Measurements from ENCODE around the gene ALB. TPM values are rescaled to one million over a fixed set of nuclear protein-coding genes. Genes with fewer than 3 reads are reported as not detected.

The ALB gene
- total RNA-seq, 1 donor from 2014 or later: not detected

DNA sequence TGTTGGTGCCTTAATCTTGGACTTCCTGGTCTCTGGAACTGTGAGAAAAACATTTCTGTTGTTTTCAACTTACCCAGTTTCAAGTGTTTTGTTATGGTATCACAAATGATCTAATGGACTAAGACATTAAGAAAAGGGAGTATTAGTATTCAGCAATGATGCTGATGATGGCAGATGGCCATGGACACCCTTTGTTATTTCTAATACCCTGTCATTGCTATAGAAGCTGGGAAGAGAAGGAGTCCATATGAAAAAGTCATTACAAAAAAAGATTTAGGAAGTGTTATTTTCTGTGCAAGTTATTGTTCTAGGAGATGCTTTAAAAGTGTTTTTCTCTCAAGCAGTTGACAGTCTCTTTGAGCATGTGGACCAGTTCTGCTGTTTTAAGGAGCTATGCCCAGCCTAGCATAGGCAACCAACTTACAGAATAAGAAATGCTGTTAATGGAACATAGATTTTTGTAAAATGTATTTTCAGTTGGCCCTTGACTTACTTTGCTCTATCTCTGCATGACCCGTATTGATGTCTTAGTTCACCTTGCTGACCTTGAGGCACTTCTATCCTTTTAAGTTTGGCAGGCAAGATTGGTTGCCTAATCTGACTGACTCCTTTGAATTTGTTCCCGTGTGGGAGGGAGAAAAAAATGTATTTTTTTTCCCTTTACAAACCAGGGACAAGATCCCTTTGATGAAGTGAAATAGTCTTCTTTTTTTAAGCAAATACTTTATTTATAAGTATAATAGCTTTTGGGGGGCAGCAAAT lies 25.9 kb downstream of the ALB start:
- intact Hi-C loops (cut with micrococcal nuclease): no loop called here

DNA sequence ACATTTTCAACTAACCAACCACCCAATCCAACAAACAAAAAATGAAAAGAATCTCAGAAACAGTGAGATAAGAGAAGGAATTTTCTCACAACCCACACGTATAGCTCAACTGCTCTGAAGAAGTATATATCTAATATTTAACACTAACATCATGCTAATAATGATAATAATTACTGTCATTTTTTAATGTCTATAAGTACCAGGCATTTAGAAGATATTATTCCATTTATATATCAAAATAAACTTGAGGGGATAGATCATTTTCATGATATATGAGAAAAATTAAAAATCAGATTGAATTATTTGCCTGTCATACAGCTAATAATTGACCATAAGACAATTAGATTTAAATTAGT lies 27.7 kb downstream of the ALB start:
- intact Hi-C loops (cut with micrococcal nuclease): no loop called here

DNA sequence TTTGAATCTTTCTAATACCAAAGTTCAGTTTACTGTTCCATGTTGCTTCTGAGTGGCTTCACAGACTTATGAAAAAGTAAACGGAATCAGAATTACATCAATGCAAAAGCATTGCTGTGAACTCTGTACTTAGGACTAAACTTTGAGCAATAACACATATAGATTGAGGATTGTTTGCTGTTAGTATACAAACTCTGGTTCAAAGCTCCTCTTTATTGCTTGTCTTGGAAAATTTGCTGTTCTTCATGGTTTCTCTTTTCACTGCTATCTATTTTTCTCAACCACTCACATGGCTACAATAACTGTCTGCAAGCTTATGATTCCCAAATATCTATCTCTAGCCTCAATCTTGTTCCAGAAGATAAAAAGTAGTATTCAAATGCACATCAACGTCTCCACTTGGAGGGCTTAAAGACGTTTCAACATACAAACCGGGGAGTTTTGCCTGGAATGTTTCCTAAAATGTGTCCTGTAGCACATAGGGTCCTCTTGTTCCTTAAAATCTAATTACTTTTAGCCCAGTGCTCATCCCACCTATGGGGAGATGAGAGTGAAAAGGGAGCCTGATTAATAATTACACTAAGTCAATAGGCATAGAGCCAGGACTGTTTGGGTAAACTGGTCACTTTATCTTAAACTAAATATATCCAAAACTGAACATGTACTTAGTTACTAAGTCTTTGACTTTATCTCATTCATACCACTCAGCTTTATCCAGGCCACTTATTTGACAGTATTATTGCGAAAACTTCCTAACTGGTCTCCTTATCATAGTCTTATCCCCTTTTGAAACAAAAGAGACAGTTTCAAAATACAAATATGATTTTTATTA lies 28.3 kb downstream of the ALB start:
- intact Hi-C loops (cut with micrococcal nuclease): no loop called here

DNA sequence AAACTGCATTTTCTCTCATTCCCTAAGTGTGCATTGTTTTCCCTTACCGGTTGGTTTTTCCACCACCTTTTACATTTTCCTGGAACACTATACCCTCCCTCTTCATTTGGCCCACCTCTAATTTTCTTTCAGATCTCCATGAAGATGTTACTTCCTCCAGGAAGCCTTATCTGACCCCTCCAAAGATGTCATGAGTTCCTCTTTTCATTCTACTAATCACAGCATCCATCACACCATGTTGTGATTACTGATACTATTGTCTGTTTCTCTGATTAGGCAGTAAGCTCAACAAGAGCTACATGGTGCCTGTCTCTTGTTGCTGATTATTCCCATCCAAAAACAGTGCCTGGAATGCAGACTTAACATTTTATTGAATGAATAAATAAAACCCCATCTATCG lies 29.1 kb downstream of the ALB start:
- intact Hi-C loops (cut with micrococcal nuclease): no loop called here

DNA sequence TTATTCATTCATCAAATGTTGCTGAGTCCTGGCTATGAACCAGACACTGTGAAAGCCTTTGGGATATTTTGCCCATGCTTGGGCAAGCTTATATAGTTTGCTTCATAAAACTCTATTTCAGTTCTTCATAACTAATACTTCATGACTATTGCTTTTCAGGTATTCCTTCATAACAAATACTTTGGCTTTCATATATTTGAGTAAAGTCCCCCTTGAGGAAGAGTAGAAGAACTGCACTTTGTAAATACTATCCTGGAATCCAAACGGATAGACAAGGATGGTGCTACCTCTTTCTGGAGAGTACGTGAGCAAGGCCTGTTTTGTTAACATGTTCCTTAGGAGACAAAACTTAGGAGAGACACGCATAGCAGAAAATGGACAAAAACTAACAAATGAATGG lies 30.2 kb downstream of the ALB start:
- intact Hi-C loops (cut with micrococcal nuclease): no loop called here

DNA sequence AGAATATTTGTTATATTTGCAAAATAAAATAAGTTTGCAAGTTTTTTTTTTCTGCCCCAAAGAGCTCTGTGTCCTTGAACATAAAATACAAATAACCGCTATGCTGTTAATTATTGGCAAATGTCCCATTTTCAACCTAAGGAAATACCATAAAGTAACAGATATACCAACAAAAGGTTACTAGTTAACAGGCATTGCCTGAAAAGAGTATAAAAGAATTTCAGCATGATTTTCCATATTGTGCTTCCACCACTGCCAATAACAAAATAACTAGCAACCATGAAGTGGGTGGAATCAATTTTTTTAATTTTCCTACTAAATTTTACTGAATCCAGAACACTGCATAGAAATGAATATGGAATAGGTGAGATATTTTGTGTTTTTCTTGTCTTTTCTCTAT lies 31.9 kb downstream of the ALB start, which contains the start of gene AFP:
Gene AFP (plus strand): TSS at position 238 of the 400 bp plus-strand sequence. CDS start 42 bp downstream, at position 280.
- intact Hi-C loops (cut with micrococcal nuclease): no loop called here

DNA sequence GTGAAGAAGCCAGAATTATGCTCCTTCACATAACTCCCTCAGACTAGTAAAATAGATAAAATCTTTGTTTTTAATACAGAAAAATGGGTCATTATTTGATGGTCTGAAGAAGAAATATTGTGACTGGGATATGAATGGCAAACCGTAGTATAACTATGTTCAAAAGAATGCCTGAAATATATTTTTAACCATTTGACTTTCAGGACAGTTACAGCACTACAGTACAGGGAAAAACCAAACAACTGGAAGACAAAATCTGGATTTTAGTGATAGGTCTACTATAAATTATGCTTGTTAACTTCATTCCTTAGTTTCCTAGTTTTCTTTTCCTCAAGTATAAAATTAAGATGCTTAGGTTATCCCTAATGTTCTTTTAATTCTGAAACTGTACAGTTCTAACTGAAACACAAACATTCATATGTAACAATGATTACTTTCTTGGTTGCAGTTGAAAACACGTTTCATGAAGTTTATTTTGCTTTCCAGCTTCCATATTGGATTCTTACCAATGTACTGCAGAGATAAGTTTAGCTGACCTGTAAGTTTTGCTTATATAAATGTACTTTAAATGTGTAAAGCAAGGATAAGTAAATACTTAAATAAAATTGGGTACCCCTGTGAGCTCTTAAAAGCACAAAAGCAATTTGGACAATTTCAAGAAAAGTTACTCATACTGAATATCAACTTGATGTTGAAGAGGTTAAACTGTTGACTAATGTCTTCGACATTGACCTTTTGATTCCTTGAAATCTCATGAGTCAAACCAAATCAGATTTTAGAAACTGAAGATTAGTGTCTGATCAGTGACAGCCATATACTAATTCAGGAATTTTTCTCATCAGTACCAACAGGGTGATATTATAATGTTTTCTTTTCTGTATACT lies 32.8 kb downstream of the ALB start:
- intact Hi-C loops (cut with micrococcal nuclease): no loop called here

DNA sequence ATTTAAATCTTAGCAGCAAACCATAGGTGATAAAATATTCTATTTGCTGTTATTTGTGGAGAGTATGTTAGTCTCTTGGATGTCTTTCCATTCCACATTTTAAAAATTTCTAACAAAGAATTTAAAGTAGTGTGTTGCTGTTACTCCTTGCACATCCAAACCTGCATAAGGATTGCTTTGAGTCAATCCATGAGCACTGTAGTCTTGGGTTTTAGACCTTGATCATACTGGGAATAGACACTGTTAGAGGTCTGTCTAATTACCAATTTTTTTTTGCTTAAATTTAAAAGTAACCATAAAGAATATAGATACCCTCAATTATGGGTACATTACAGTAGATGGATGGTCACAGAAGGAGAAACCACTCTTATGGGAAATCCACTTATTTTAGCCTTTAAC lies 33.5 kb downstream of the ALB start:
- intact Hi-C loops (cut with micrococcal nuclease): no loop called here

DNA sequence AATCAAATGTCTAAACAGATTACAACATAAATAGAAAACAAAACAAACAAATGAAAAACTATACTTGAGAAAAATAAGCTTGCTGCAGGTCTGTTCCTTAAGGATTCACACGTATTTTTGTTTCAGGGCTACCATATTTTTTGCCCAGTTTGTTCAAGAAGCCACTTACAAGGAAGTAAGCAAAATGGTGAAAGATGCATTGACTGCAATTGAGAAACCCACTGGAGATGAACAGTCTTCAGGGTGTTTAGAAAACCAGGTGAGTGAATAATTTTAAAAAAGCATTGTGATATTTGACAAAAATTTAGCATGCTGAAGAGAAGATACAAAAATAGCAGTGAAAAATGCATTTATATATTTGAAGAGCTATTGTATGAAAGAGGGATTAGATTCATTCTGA lies 34.0 kb downstream of the ALB start:
- intact Hi-C loops (cut with micrococcal nuclease): no loop called here

DNA sequence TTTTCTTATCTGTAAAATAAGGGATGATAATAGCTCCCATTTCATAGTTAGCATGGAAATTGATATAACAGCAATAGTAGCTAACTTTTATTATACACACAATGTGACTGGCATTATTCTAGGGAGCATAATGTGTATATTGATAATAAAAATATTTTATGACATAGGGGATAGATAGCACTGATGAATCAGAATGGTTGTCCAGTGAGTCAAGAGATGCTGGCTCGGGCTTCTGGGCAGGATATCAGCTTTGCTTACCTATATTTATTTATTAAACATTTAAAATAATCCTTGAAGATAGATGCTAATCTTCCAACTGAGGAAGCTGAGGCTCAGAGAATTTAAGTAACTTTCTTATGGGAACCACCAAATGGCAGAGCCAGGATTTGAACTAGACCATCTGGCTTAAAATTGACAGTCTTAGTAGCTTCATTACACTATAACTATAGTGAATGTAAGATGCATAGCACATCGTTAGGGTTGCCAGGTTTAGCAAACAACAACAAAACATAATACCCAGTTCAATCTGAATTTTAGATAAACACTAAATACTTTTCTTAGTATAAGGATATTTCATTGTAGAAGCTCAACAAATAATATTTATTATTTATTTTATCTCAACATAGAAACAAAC lies 34.6 kb downstream of the ALB start:
- intact Hi-C loops (cut with micrococcal nuclease): no loop called here

DNA sequence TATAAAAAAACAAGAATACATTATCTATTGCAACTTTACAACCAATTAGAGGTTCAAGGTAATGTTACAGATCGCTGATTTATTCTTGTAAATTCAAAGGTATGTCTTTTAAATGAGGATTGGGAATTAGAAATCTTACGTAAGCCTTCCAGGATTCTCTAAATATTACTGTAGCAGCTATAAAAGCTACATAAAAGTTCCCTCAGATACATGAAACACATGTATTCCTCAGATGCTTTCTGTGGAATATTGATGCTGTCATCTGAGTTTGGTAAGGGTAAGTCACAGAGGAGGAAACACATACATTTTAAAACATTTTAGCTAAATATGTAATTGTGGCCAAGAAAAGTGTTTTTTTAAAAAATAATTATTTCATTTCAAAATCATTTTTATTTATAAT lies 35.4 kb downstream of the ALB start:
- intact Hi-C loops (cut with micrococcal nuclease): no loop called here

DNA sequence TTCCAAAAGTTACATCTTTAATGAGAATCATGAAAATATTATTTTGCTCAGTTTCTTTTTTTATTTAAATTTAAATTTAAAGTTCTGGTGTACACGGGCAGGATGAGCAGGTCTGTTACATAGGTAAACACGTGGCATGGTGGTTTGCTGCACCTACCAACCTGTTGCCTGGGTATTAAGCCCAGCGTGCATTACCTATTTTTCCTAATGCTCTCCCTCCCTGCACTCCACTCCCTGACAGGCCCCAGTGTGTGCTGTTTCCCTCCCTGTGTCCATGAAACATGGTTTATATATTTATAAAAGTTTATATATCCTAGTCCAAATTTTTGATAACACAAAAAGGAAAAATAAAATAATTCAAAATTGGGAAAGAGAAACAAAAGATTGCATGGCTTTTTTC lies 35.9 kb downstream of the ALB start:
- intact Hi-C loops (cut with micrococcal nuclease): no loop called here

DNA sequence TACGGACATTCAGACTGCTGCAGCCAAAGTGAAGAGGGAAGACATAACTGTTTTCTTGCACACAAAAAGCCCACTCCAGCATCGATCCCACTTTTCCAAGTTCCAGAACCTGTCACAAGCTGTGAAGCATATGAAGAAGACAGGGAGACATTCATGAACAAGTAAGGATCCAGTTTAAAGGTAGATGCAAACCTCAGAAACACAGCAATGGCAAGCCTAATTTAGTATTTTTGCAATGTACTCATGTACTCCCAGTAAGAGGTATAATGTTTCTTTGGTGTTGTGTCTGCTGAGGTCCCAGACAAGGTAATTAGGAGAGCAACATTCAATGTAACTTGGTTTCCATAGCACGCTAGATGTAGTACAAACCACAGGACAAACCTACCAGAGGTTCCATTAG lies 36.6 kb downstream of the ALB start:
- intact Hi-C loops (cut with micrococcal nuclease): no loop called here

DNA sequence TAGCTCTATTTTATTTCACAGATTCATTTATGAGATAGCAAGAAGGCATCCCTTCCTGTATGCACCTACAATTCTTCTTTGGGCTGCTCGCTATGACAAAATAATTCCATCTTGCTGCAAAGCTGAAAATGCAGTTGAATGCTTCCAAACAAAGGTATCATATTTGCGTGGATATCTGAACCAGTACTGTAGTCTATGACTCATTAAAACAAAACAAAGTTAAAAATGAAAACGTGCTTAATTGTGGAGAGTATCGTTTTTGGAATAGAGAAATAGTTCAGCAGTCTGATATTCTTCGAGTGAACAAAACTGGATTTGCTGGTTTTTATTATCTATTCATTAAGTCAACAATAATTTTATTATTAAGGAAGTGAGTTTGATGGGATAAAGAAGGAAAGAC lies 38.2 kb downstream of the ALB start:
- intact Hi-C loops (cut with micrococcal nuclease): no loop called here

DNA sequence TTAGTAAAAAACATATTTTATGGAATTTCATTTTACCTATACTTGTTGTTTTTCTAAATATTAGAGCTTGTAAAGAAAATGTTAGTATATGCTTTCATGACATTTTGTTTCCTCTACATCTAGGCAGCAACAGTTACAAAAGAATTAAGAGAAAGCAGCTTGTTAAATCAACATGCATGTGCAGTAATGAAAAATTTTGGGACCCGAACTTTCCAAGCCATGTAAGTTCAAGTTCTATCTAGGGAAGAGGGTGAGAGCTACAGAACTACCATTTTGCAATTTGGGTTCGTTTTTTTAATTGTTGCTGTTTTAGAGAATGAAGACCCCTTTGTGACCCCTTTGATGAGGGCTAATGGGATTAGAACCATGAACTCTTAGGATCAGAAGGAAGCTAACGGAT lies 39.1 kb downstream of the ALB start:
- intact Hi-C loops (cut with micrococcal nuclease): no loop called here

DNA sequence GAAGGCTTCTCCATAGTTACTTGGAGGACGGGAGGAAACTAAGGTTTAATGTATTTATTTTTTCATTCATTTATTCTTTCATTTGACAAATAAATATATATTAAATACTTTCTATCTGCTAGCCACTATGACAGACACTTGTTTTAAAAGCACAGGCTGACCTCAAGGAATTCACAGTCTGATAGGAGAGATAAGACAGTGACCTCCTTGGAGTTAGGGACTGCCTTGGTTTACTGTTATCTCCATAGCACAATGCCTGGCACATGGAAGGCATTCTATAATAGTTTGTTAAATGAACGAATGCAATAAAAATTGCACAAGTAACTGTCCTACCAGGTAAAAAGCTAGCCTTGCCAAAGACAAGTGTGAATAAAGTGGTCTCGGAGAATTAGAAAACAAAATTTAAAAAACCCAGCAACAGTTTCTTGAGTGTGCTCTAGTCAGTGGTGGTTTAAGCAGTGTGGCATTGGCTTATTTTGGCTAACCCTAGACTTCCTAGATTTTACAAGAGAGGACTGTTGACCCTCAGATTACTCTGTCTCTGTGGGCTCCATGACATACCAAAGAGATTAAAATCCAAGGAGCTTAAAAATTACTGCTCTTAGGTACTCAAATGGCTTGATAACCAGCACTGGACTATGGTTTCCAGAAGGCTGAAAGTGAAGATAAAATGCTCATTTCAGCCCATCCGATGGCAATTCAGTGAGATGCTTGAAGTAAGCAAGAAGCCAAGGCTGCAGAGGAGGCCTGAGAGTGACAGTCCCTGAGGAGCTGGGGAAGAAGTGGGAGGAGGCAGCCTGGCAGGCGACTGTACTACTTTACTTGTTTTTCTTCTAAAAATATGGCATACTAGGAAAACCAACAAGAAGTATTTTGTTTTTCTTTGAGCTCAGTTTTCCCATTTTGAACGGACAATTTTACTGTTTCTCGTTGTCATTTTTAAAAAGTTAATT lies 41.6 kb downstream of the ALB start:
- intact Hi-C loops (cut with micrococcal nuclease): loop anchor here (1.0 to 5.0 kb wide), 6 partner anchors 104 to 743 kb away; partner anchors contain the start of gene ANKRD17

DNA sequence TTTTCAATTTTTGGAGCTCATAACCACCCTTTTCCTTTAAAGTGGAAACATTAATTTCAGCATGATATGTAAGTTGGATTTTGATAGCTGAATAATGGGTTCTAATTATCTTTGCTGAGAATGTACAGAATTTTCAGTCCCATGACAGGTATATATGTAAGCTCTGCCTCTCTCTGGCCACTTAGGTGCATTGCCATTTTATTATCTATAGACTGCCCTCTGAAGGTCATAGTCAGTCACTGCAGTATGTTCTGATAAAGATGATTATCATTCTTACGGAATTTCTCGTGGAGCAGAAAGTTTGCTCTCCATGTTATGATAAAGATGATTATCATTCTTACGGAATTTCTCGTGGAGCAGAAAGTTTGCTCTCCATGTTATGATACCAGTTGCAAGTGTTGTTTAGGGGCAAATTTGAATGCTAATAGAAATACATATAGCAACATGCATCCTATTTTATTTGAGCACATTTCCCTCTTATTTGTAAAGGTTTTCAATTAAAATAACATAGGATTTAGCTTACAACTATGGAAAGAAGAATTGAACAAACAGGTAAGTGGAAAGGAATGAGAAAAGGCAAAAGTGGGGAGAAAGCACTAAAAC lies 42.4 kb downstream of the ALB start:
- intact Hi-C loops (cut with micrococcal nuclease): loop anchor here (1.0 to 5.0 kb wide), 6 partner anchors 105 to 744 kb away; partner anchors contain the start of gene ANKRD17

DNA sequence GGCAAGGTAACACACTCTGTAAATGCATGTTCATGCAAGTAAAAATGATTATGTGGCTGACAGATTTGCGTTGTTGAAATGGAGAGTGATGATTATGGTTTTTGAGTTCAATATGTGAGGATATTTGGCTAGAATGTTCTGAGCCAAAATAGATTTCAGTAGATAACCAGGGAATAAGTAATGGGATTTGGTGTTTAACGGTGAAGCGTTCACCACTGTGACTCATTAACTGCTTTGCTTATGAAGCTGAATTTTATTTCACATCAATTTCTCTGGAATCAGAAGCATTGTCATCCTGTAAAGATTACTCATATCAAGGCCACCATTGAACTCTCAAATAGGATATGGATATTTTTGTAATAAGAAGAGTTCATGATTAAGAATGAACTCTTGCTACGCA lies 43.6 kb downstream of the ALB start:
- intact Hi-C loops (cut with micrococcal nuclease): loop anchor here (2.0 to 5.0 kb wide), 3 partner anchors 189 to 685 kb away; partner anchors contain the start of gene ANKRD17

DNA sequence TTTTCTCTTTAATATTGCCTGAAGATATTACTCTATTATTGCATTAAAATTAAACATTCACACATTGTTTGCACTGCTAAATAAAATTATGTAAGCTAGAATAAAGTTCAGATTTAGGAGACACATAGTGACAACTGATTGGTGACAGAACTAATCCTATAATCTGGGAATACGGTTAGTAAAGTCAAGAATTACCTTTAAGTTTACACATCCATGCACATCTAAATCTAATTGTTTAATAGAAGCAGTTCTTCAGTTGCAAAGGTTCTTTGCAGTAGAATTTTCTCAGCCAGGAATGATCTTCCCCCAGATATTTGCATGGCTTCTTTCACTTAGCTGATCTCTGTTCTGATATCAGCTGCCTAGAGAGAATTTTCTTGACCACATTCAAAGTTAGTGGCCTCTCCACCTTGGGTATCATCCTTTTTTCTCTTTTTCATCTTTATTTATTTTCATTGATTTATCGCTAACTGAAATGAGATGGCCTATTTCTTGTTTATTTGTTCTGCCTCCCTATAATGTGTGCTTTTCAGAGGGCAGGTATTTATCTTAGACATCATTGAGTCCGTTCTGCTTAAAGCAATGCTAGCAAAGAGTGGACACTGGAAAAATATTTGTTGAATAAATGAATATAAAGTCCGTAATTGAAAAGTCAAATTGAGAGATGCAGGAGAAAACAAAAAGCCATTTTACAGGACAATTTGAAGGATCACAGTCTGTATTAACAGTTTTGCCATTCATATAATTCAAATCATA lies 44.5 kb downstream of the ALB start:
- intact Hi-C loops (cut with micrococcal nuclease): loop anchor here (5.0 kb wide), 2 partner anchors 204 to 684 kb away; no protein-coding TSS in a partner anchor
